K562 (cell line): ENCODE results near the gene SCYGR1. TPM values are rescaled to one million over a fixed set of nuclear protein-coding genes. Genes with fewer than 3 reads are reported as not detected.

ENCODE experiments used
- ATAC-seq: fragments of 200-7000 bp; cut with Tn5 transposase; 3 replicates; pipeline ENCODE4 v1.9.1; 2020; ENCODE audit warnings: moderate library complexity
- BruUV-seq: library from RNA; stranded (reverse); fragments of 400-500 nt; replicated peaks from 2 replicates; lab custom pipeline; 2021; lab: Mats Ljungman, UMichigan
- CTCF ChIA-PET: fragments of 300-600 bp; formaldehyde crosslinking; extraction: SDS; loops from one replicate; lab custom pipeline; 2021; ENCODE audit warnings: low intra/inter-chr PET ratio; lab: Yijun Ruan, JAX
- POLR2A ChIA-PET: fragments of 300-600, 350-650 bp; sonication (Branson Sonifier 250); formaldehyde crosslinking; extraction: SDS; loops from one replicate; lab custom pipeline; 2021; ENCODE audit warnings: antibody characterized with exemption, inconsistent platforms; lab: Yijun Ruan, JAX
- DNase-seq, 4 experiments: peaks; one replicate each; pipeline versions ENCODE4 v3.0.0 to v3.0.0-alpha.2; 2011 to 2018; ENCODE audit warnings: low spot score in 3 of 4, mixed read lengths in 3 of 4; ENCODE audit errors: extremely low read depth in 1 of 4
- FAIRE-seq: peaks from 2 replicates; lab custom pipeline; 2011; peaks lifted over from hg19 to GRCh38; lab: Jason Lieb, UNC
- H2AFZ ChIP-seq: 2 replicates; pipeline ENCODE4 v1.6.0; 2011; ENCODE audit warnings: low read depth, low read length, control low read depth, inconsistent platforms
- H3K27ac ChIP-seq: fragments of 200-600 bp; 3 replicates; pipeline ENCODE4 v1.8.0; 2011; ENCODE audit warnings: low read depth, mild to moderate bottlenecking, control low read depth, inconsistent platforms, low read length, moderate library complexity, mixed read lengths; ENCODE audit errors: extremely low read depth
- H3K27me3 ChIP-seq, 2 experiments: fragments of 300-600 bp in 1 of 2; 2 replicates in 1 of 2; 3 replicates in 1 of 2; pipeline versions ENCODE4 v1.6.0 to v1.8.0; 2011; ENCODE audit warnings: inconsistent platforms in 2 of 2, low read length in 2 of 2, mild to moderate bottlenecking in 1 of 2, mixed read lengths in 1 of 2, moderate library complexity in 1 of 2; ENCODE audit not compliant: control insufficient read depth in 2 of 2, insufficient read depth in 2 of 2
- H3K36me3 ChIP-seq: fragments of 300-600 bp; 3 replicates; pipeline ENCODE4 v1.8.0; 2011; ENCODE audit warnings: mild to moderate bottlenecking, low read length, inconsistent platforms; ENCODE audit not compliant: control insufficient read depth, insufficient read depth
- H3K4me1 ChIP-seq, 2 experiments: fragments of 200-600 bp in 1 of 2; replicated peaks in 1 of 2; 2 replicates in 1 of 2; 3 replicates in 1 of 2; pipeline versions ENCODE4 v1.5.1 to v1.8.0; 2011; ENCODE audit warnings: inconsistent platforms in 2 of 2, low read length in 2 of 2, mild to moderate bottlenecking in 1 of 2, mixed read lengths in 1 of 2, moderate library complexity in 1 of 2; ENCODE audit not compliant: control insufficient read depth in 2 of 2, insufficient read depth in 2 of 2
- H3K4me2 ChIP-seq: 2 replicates; pipeline ENCODE4 v1.6.1; 2011; ENCODE audit warnings: low read length, control low read depth, inconsistent platforms, mixed read lengths; ENCODE audit not compliant: insufficient read depth
- H3K4me3 ChIP-seq: fragments of 200-600 bp; sonication (generic), shearing (Covaris generic); 2 replicates; pipeline ENCODE4 v1.5.1; 2016; ENCODE audit warnings: control low read depth, inconsistent platforms
- H3K79me2 ChIP-seq: fragments of 200-600 bp; 3 replicates; pipeline ENCODE4 v1.8.0; 2011; ENCODE audit warnings: low read length, inconsistent platforms; ENCODE audit not compliant: control insufficient read depth, insufficient read depth
- H3K9ac ChIP-seq, 2 experiments: 2 replicates each; pipeline versions ENCODE4 v1.6.0 to v1.6.1; 2011; ENCODE audit warnings: low read depth in 2 of 2, low read length in 2 of 2, control low read depth in 1 of 2, inconsistent platforms in 1 of 2, mild to moderate bottlenecking in 1 of 2, mixed read lengths in 1 of 2; ENCODE audit not compliant: insufficient read depth in 1 of 2
- H3K9me1 ChIP-seq: one replicate; pipeline ENCODE4 v1.6.0; 2011; ENCODE audit warnings: inconsistent platforms, mild to moderate bottlenecking, low read length, moderate library complexity; ENCODE audit not compliant: control insufficient read depth, insufficient read depth
- H3K9me3 ChIP-seq: replicated peaks from 2 replicates; pipeline ENCODE4 v1.5.1; 2011; ENCODE audit warnings: low read depth, low read length, inconsistent platforms; ENCODE audit not compliant: control insufficient read depth, insufficient read depth
- H4K20me1 ChIP-seq: replicated peaks from 2 replicates; pipeline ENCODE4 v1.6.1; 2011; ENCODE audit warnings: low read length, inconsistent platforms, mixed read lengths; ENCODE audit not compliant: control insufficient read depth, insufficient read depth
- BCOR ChIP-seq: fragments of 450-650 bp; IDR thresholded peaks from 2 replicates; pipeline ENCODE4 v1.6.1; 2016
- FUS ChIP-seq: fragments of 200-400 bp; formaldehyde crosslinking; optimal IDR thresholded peaks from 2 replicates; pipeline ENCODE3; 2017; ENCODE audit warnings: low read depth, low read length
- NFXL1 ChIP-seq: fragments of 450-650 bp; formaldehyde crosslinking; IDR thresholded peaks from 2 replicates; pipeline ENCODE4 v1.4.0; 2021; ENCODE audit warnings: mild to moderate bottlenecking
- WGBS: fragments of 100-300 bp; shearing (Covaris generic); methylation state at CpG from one replicate; pipeline ENCODE4 v1.1.6; 2016; ENCODE audit warnings: low coverage, mixed read lengths; ENCODE audit not compliant: insufficient coverage; ENCODE audit errors: missing lambda C conversion rate; 5-methylcytosine and 5-hydroxymethylcytosine counted together
- in situ Hi-C: fragments of 300-500 bp; cut with MboI; formaldehyde crosslinking; loops from 4 replicates; pipeline ENCODE4 v1.15.0; 2018; ENCODE audit warnings: inconsistent platforms, mixed read lengths
- intact Hi-C: fragments of 100-400 bp; cut with micrococcal nuclease; formaldehyde crosslinking; loops from 2 replicates; pipeline ENCODE4 v1.14.2; 2022
- polyA plus RNA-seq, 8 experiments: library from polyadenylated mRNA; depleted of rRNA in 4 of 8; stranded (reverse) in 5 of 8; unstranded in 3 of 8; fragments of >200 nt; fragmentation: Nextera tagmentation in 2 of 8; fragmentation: Illumina TruSeq in 1 of 8; extraction: Ambion mirVana in 2 of 8; extraction: Trizol in 1 of 8; gene quantifications; 2 replicates each; pipeline versions ENCODE4 v1.2.1 to v1.2.3, GENCODE V29; 2011 to 2014; ENCODE audit warnings: inconsistent platforms in 1 of 8, missing spikeins in 1 of 8
- total RNA-seq, 7 experiments: library from RNA; depleted of rRNA in 6 of 7; stranded (reverse); fragments of >200 nt in 6 of 7; fragmentation: Illumina TruSeq in 2 of 7; extraction: Trizol in 2 of 7; gene quantifications; 2 replicates each; pipeline versions ENCODE4 v1.2.1 to v1.2.3, GENCODE V29; 2011 to 2021; ENCODE audit warnings: low replicate concordance in 1 of 7
- TF ChIP-seq, protein P1 (sequence below): IDR thresholded peaks from 2 replicates; pipeline ENCODE4 v1.6.1; 2016; ENCODE audit warnings: missing genetic modification characterization, missing compliant biosample characterization

Gene SCYGR1
- total and polyA plus RNA-seq, 9 of the 15 experiments (the other 6 are each of a cell fraction or from before 2014, with no cell fraction given) = not detected

DNA sequence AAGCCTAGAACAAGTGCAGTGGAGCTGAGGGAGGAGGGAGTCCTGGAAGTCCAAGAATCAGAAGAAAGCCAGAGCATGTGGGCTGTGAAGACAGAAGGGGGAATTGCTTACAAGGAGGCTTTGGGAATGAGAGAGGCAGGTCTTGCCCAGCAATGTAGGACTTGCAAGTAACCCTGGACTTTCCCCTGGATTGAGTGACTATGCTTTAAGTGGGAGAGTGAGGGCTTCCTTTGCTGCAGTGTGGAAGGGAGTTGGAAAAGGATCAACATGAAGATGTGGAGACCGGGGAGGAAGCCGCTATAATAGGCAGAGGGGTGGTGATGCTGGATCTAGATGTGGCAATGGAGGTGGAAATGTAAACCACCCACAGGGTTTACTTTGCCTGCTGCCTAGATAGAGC is 13.8 kb upstream of the SCYGR1 start:
- peaks cover 0 to 8% of the 10 kb centered on the region in 2 experiments; a peak in 3 of 5 replicates for H3K27me3 ChIP-seq
- no peak for ATAC-seq

DNA sequence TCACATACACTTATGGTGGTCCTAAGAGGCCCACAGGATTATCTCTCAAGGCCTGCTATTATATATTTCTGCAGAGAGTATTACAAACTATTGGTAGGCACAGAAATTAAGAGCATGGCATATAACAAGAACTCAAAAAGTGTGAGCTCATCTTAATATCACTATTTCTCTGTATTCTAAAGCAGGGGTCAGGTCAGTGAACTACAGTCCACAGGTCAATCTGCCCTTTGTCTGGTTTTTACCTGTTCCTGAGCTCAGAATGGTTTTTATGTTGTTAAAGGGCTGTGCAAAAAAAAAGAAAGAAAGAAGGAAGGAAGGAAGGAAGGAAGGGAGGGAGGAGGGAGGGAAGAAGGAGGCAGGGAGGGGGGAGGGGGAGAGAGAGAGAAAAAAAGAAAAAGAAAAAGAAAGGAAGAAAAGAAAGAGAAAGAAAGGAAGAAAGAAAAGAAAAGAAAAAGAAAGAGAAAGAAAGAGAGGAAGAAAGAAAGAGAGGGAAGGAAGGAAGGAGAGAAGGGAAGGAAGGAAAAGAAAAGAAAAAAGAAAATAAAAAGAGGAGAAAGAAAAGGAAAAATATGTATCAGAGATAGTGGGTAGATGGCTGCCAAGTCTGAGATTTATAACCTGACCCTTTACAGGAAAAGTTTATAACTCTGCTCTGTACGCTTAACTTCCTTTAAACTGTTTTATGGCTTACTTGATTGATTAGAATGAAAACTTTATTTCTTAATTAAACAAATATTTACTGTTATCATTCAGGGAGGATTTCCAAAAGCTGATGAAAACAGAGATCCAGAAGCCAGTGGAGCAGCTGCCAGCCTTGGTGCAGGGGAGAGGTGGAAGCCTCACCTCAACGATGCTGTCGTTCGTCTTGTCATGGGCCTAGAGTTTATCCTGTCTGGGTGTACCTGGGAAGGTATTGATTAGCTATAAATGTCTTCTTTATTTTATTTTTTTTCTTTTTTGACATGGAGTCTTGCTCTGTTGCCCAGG is 11.2 kb upstream of the SCYGR1 start:
- in situ Hi-C loops (no loop called here), intact Hi-C loops (loop anchor here (10.0 kb wide), 1 partner anchor 466 kb away; no protein-coding TSS in a partner anchor)
- Histone ChIP-seq H3K9me1 (no peaks in the 10 kb centered on the region), H3K27me3 (peaks cover 0 to 8% of the 10 kb centered on the region in 2 experiments; a peak in 3 of 5 replicates), H3K36me3 (no peaks in the 10 kb centered on the region), H3K4me2 (no peak overlapping the region), H3K4me1 (no peaks in the 10 kb centered on the region; a peak in 2 of 5 replicates), H3K9me3 (no peaks in the 10 kb centered on the region), H3K9ac (no peak overlapping the region), H3K79me2 (no peaks in the 10 kb centered on the region), H3K27ac (no peak overlapping the region), H4K20me1 (no peaks in the 10 kb centered on the region), H3K4me3 (no peak overlapping the region), H2AFZ (no peak overlapping the region)
- DNase-seq = no peak
- FAIRE-seq = no peak
- TF ChIP-seq, protein P1, sequence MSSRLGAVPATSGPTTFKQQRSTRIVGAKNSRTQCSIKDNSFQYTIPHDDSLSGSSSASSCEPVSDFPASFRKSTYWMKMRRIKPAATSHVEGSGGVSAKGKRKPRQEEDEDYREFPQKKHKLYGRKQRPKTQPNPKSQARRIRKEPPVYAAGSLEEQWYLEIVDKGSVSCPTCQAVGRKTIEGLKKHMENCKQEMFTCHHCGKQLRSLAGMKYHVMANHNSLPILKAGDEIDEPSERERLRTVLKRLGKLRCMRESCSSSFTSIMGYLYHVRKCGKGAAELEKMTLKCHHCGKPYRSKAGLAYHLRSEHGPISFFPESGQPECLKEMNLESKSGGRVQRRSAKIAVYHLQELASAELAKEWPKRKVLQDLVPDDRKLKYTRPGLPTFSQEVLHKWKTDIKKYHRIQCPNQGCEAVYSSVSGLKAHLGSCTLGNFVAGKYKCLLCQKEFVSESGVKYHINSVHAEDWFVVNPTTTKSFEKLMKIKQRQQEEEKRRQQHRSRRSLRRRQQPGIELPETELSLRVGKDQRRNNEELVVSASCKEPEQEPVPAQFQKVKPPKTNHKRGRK = peak; percentile 93
- no peak for TF ChIP-seq NFXL1 (CRISPR knock-in tag)
- 9% methylated on average over 4 of the region's 4 CpGs for WGBS
- BruUV-seq = no TSS peak
- ChIA-PET CTCF (no interaction called here), POLR2A (interaction anchor here (0.6 kb wide), 1 partner anchor 264 kb away, joined by 3 read pairs; no protein-coding TSS in a partner anchor)
- ATAC-seq = no peak

More for the DNA sequence above, 13.8 kb upstream of the SCYGR1 start:
- H2AFZ ChIP-seq = no peak overlapping the region
- no TSS peak for BruUV-seq
- ChIA-PET POLR2A (interaction anchor here (0.6 kb wide), 1 partner anchor 161 kb away, joined by 3 read pairs; no protein-coding TSS in a partner anchor), CTCF (interaction anchor here (0.6 kb wide), 1 partner anchor 148 kb away, joined by 4 read pairs; no protein-coding TSS in a partner anchor)
- H3K4me1 ChIP-seq = no peaks in the 10 kb centered on the region; a peak in 2 of 5 replicates
- intact Hi-C loops = no loop called here
- no peaks in the 10 kb centered on the region for H3K36me3 ChIP-seq
- in situ Hi-C loops = loop anchor here (10.0 kb wide), 1 partner anchor 363 kb away; no protein-coding TSS in a partner anchor
- H3K4me2 ChIP-seq = no peak overlapping the region
- no peak for DNase-seq
- H3K4me3 ChIP-seq = no peak overlapping the region
- H3K9ac ChIP-seq = no peak overlapping the region
- no peak for FAIRE-seq
- H3K27ac ChIP-seq = no peak overlapping the region
- TF ChIP-seq BCOR (no peak), FUS (no peak)
- no peaks in the 10 kb centered on the region for H3K9me3 ChIP-seq
- H3K9me1 ChIP-seq = no peaks in the 10 kb centered on the region
- no peaks in the 10 kb centered on the region for H4K20me1 ChIP-seq
- H3K79me2 ChIP-seq = no peaks in the 10 kb centered on the region
- 5% methylated on average over 2 of the region's 2 CpGs for WGBS
